Ammon's horn (tissue), 1 donor: ENCODE results near the gene MICALL2.
A peak's percentile ranks its signal among the peaks of the same experiment; 100 is the strongest.

Experiments
- DNase-seq: peaks from one replicate; pipeline ENCODE4 v3.0.0-alpha.2; 2016; ENCODE audit warnings: low spot score

Gene MICALL2

DNA sequence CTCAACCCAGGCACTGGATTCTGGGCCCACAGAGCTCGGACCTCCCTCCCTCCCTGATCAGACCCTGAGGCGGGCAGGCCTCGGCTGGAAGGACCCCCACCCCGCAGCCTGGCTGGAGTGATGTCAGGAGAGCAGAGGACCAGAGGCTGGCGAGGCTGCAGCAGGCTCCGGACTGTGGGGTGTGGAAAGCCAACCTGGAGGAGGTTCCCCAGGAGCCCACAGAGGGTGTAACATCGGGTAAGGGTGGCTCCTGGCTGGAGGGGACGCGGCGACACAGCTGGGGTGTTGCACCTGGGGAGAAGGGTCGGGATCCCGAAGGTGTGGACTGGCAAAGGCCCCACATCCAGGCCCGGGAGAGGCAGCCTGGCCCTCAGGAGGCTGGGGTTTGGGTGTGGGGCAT, 8.9 kb upstream of the MICALL2 start:
- no peak for DNase-seq

DNA sequence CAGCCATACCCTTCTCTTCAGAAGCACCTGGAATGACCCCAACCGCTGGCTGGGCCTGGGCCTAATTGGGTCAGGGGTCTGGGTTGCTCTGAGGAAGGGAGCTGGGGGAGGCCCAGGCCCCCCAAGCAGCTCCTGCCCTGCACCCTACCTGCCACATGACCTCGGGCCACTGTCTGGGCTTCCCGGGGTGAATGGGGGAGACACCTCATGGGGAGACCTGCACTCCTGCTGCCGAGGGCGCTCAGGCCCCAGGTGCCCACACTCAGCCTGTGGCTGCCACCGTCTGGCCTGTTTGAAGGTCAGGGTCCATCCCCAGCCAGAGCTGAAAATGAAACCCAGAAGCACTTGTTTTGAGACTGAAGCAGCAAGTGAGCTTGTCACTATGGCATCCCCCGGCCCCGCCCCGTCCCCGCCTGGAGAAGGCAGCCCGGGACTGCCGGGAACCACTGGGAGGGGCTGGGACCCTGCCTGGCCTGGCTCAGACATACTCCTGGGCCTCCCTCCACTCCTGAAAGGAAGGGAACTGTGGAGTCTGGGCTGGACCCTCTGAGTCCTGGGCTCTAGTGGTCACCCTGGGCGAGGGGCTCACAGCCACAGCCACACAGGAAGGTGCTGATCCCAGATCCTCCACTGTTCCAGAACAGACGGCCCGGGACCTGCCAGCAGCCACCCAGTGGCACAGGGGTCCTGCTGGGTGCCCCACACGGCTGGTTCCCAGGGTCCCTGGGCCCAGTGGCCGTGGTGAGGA, 7.4 kb upstream of the MICALL2 start:
- DNase-seq: no peak

DNA sequence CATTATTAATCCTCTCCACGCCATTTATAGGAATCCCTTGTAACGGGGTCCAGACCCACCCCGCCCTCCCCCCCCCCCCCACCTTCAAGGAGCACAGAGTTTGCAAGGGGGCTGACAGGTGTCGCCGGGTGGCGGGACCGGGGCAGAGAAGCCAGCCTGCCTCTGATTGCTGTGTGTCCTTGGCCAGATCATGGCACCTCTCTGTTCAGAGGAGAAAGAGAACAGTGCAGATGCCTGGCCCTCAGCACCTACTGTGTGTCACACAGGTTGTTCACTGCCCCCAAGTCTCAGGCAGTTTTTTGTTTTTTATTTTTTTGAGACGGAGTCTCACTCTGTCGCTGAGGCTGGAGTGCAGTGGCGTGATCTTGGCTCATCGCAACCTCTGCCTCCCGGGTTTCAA, 5.4 kb upstream of the MICALL2 start:
- no peak for DNase-seq

DNA sequence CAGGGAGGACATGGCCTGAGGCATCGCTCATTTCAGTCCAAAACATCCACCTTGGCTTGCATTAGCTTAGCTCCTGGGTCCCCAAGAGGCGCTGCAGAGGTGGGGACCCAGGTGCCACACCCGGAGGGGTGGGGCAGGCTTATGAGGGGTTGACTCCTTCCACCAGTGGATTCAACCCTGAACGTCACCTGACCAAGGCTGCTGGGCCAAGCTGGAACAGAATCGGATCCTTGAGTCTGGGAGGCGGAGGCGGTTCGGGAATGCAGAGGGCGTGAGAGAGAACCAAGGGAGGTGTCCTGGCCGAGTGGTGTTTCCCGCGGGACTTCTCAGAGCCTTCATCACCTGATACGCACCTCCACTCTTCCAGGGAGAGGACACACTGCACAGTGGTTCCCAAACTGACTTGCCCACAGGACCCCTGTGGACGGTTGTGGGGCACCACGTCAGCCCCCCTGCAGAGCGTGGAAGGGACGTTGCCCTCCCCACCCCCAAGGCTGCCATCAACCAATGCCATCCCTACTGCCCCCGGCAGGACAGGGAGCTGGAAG, 4.5 kb upstream of the MICALL2 start:
- no peak for DNase-seq

DNA sequence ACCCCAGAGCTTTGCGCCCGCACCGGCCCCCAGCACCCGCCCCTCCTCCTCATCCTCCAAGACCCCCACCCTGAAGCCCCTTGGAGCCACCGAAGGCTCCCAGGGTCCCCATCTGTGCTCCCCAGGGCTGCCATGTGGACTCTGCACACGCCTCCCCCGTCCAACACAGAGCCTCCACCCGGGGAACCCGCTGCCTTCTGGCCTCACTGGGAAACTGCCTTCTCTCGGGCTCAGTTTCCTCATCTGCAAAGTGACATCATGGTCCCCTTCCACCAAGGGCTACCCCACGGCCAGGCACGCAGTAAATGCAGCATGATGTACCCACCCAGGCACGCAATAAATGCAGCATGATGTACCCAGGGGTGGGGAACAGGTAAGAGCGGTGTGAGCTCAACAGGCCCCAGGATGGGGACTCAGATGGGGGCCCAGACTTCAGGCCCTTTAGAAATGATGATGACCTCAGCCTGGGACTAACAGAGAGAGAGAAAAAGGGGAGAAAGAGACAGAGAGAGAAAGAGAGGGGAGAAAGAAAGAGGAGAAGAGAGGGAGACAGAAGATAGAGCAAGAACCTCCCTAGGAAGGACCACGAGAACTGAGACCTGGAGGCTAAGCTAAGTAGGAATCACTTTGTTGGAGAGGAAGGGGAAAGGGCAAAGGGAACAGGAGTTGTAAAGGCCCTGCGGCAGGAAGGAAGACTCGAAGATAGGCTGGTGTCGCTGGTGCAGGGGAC, 2.5 kb upstream of the MICALL2 start:
- no peak for DNase-seq

DNA sequence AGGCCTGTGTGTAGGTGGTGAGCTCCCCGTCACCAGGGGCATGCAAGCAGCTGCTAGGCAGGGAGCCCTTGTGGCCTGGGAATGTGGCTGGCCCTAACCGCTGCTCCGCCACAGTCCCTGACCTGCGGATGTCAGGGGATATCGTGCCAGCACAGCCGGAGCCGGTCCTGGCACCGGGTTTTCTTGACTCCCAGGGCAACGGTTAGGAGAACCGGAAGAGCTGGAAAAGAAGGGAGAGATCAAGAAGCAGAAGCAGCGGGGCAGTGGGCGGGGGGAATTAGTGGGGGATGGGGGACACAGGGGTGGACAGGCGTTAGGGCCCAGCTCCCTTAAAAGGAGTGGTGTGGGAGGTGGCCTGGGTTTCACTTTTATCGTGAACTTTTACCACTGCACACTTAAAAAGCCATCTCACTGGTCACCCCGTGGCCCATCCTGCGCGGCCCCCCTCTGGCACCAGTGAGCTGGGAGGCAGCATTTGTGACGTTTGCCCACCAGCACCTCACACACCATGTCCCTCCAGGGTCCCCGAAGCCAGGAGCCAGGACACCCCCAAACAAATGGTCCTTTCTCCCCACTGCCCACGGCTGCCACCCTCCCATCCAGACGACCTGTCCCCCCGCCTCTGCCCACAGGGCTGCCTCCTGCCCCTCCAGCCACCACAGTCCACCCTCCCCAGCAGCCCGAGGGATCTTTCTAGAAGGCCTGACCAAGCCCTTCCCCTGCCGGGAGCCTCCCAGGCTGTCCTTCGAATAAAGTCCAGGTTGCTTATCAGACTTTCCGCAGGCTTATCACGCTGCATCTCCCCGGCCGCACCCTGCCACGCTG, 1.8 kb upstream of the MICALL2 start:
- DNase-seq: no peak

DNA sequence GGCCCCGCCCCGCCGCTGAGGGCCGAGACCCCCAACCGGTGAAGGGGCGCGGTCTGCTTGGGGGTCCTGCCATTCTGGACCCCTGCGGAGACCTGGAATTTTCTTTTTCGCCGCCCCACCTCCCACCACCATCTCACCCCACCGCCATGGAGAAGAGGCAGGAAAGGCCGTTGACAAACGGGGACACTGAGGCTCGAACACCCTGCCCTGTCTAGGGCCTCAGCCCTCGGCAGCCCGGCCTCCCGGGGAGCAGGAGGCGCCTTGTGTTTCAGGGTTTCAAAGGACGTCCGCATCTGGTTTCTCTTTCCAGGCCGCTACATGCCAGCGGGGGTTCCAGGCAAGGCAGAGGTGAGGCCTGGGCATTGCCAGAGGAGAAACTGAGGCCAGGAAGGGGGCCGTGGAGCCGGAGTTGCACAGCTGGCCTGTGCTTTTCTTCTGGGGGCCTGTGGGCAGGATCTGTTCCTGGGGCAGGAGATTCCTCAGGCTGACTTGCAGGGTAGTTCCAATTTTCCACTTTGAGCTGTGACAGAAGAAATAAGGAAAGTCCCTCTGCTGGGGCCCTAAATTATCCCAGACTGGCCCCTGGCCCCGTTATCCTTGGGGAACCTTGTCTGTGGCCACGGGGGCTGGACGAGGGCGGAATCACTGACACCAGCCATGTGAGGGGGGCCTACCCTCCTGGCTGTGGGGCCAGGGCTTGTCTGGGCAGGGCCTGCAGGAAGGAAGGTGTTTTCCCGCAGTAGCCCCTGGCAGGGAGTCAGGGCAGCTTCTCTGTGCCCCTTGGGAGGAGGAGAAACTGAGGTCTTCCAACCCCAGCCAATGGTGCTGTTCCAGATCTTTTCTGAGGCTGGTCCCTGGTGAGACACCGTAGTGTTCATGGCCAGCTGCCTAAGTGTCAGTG, 900 bp upstream of the MICALL2 start:
- DNase-seq: no peak

DNA sequence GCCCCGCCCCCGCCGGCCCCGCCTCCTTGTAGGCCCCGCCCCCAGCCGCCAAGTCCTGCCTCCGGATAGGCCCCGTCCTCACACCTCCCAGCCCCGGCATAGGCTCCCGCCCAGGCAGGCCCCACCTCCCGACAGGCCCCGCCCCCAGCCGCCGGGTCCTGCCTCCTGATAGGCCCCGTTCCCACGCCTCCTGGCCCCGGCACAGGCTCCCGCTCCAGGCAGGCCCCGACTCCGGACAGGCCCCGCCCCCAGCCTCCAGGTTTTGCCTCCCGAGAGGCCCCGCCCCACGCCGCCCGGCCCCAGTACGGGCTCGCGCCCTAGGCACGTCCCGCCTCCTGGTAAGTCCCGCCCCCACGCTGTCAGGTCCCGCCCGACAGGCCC, 232 bp upstream of the MICALL2 start:
- DNase-seq: peak; percentile 99

GRCh38 chr7:1457949-1458682, 1.2 kb downstream of the MICALL2 start:
- DNase-seq: no peak

DNA sequence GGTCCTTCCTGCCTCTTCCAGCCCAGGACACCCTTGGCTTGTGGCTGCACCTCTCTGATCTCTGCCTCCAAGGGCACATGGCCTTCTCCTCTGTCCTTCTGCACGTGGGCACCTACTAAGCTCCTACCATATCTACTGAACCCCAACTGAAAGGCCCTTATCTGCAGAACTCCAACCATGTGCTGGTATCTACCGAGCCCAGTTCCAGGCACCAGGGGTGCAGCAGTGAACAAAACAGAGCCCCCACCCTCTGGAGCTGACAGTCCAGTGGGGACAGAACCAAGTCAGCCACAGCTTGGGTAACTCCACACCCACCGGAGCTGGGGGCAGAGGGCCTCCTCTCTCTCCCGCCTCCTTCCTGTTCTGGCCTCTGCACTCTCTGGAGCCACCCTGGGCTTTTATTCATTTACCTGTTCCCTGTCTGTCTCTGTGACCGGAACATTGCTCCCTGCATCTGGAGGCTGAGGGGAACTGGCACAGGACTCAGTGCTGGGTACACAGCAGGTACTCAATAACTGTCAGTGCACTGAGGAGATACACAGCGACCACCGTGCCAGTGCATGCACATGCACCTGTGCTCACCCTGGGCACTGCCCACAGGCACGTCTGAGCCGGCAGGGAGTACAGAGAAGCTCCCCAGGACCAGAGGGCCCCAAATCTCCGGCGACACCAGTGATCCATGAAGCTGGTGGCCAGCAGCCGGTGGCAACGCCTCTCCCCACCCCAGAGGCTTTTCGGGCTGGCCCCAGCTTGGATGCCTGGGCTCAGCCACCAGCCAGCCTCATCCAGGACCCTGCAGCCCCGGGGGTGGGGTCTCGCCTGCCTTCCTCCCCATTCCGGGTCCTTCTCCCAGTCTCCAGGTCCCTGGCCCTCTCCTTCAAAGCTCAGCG, 2.0 kb downstream of the MICALL2 start:
- DNase-seq: no peak

DNA sequence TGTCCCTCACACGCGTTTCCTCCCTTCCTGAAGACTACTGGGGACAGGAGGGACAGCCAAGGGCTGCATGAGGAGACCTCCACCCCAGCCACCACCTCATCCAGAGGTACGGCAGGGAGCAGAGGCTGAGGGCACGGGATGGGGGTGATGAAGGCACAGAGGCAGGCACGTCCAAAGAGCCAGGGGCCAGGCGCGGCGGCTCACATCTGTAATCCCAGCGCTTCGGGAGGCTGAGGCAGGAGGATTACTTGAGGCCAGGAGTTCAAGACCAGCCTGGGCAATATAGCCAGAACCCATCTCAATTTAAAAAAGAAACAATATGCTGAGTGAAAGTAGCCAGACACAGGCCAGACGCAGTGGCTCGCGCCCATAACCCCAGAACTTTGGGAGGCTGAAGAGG, 3.3 kb downstream of the MICALL2 start:
- no peak for DNase-seq

DNA sequence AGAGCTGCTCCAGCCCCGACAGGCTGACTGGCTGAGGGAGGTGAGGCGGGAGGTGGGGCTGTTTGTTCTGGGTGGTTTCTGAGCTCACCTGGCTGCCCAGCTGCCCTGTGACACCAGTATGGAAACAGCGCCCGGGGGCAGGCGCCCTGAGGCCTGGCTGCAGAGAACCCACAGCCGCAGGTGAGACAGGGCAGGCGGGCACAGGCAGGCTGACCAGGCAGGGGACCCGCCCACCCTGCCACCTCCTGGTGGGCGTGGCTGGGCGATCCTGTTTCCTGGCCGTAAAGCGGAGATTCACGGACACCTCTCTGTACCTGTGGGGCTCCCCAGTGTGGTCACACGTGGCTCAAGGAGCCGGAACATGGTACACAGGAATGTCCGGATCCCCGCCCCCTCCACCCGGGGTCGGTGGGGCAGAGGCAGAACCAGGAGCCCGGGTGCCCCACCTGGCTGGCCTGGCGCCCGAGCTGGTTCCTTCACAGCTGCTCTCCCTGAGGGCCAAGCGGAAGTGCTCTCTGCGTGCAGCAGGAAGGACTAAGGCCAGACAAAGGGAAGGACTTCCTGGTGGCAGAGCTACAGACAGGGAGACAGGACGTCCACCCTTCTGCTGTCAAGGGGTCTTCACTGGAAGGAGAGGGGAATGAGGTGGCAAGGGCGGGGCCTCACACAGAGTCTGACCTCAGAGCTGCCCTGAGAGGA, 3.9 kb downstream of the MICALL2 start:
- DNase-seq: no peak

- DNase-seq: peak; percentile 71
Measured at GRCh38 chr7:1454542-1454941, 4.7 kb downstream of the MICALL2 start.

- no peak for DNase-seq
Measured at GRCh38 chr7:1452205-1452604, 7.1 kb downstream of the MICALL2 start.

DNA sequence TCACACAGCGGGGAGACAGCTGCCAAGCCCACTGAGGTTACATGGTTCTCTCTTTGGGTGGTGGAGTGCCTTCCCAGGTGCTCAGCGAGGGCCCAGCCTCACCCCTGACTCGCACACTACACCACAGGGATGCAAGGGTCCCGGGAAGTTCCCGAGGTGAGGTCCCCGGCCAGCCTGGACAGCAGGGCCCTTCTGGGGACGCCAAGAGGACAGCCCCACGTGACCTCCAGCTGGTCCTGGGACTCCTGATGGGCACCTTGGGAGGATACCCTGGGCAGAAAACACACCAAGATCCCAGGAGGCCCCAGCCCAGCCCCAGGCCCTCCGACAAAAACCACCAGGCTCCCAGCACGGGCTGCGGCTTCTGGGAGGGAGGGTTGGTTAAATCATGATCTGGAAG, 8.3 kb downstream of the MICALL2 start:
- no peak for DNase-seq

GRCh38 chr7:1450431-1450830, 8.8 kb downstream of the MICALL2 start:
- DNase-seq: no peak

DNA sequence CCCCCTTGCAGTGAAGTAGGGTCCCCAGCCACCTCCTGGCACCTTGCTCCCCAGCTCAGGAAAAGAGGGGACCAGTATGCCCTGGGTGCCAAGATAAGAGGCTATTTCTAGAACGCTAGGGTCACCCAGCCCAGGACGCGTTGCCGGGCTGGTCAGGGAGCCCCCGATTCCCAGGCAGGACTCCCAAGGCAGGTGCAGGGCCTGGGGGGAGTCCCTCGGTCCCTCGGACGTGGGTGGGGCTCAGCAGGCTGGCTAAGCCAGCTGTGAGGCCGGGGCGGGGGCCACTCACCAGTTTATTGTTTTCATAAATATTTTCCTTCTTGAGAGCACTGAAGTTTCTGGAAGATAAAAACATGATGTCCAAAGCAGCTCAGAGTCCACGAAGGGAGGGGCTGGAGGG, 9.3 kb downstream of the MICALL2 start:
- no peak for DNase-seq

DNA sequence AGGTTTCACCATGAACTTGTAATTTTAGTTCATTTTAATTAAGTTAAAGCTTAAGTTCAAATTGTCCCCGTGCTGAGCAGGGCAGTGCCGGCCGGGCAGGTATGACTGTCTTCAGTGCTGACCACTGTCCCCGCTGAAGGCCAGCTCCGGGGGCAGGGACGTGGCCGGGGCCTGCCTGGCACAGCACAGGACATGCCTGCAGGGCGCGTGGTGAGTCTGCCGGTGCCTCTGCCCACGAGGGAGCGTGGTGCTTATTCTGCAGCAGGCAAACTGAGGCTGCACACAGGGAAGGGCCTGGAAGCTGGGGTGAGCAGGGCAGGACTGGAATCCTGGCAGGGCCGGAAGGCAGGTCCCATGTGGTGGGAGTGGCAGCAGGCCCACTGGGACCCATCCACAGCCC, 9.8 kb downstream of the MICALL2 start:
- no peak for DNase-seq

GRCh38 chr7:1448958-1449357, 10.3 kb downstream of the MICALL2 start:
- no peak for DNase-seq
